ENCODE measurements around the gene EDDM13. TPM values are rescaled to one million over a fixed set of nuclear protein-coding genes. Genes with fewer than 3 reads are reported as not detected.

EDDM13 gene
- total and polyA plus RNA-seq, 2 of the 13 experiments (the other 11 are each of a cell fraction or from before 2014, with no cell fraction given), result not detected

DNA sequence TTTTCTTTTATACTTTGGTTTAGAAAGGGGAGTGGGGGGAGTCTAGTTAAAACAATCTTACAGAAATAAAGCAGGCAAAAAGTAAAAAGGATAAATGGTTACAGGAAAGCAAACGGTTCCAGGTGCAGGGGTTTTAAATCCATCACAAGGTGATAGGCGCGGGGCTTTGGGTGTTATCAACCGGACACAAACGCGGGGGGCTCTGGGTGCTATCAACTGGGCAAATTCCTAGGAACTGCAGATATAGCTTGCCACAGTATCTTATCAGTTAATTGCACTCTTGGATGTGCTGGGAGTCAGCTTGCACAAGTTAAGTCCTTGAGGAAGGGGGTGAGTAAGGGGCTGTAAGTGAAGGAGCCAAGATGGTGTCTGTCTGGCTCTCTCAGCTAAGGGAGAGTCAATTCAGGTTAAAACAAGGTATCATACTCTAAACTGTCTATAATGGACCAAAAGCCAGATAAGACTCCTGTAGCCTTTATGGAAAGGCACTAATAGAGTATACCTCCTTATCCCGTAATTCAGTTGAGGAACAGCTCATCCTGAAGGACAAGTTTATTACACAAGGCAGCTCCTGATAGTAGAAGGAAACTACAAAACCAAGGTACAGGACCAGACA is 74.7 kb downstream of the EDDM13 start:
- Histone ChIP-seq H3K4me2 (ENCODE audit: low read depth, low read length) (no peak overlapping the region), H2AFZ (ENCODE audit: low read length) (no peak overlapping the region), H3K36me3 (replicated peaks in 1 of 2; ENCODE audit: control insufficient read depth in 1 of 2, insufficient read depth in 2 of 2, low read length in 2 of 2) (no peaks in the 10 kb centered on the region), H4K20me1 (ENCODE audit: insufficient read depth, low read length) (no peaks in the 10 kb centered on the region), H3K27ac (ENCODE audit: extremely low read length, insufficient read depth, low read length) (no peak overlapping the region), H3K27me3 (ENCODE audit: control insufficient read depth in 1 of 2, insufficient read depth in 2 of 2, low read length in 2 of 2) (no peaks in the 10 kb centered on the region), H3K4me1 (ENCODE audit: insufficient read depth, low read length) (peaks cover 2% of the 10 kb centered on the region; the same call in 1 of the 2 replicates), H3K9ac (ENCODE audit: insufficient read depth, low read depth, low read length) (no peak overlapping the region), H3K9me3 (ENCODE audit: low read length) (peaks cover 13% of the 10 kb centered on the region), H3K79me2 (ENCODE audit: insufficient read depth, low read length) (no peaks in the 10 kb centered on the region), H3K4me3 (replicated peaks in 1 of 3; ENCODE audit: insufficient read depth in 1 of 3, low read depth in 2 of 3, low read length in 3 of 3) (no peak overlapping the region)
- WGBS (ENCODE audit: low lambda C conversion rate), result 71% methylated on average over 7 of the region's 7 CpGs
- BruUV-seq (replicated peaks), result no TSS peak
- no peak for ATAC-seq
- ChIA-PET CTCF (ENCODE audit: low intra/inter-chr PET ratio, low total read pairs) (no interaction called here), POLR2A (interaction anchor here (1.5 kb wide), 1 partner anchor 21 kb away, joined by 3 read pairs; no protein-coding TSS in a partner anchor)
- DNase-seq (ENCODE audit: low spot score), result no peak
- intact Hi-C loops (cut with micrococcal nuclease; ENCODE audit: unreplicated experiment), result no loop called here
- TF ChIP-seq ISL2 (CRISPR knock-in tag; IDR thresholded peaks at IDR 0.05) (no peak), CBFB (CRISPR knock-in tag; IDR thresholded peaks at IDR 0.05) (no peak), HDAC2 (CRISPR knock-in tag; IDR thresholded peaks at IDR 0.05) (no peak), ESRRA (CRISPR knock-in tag; IDR thresholded peaks at IDR 0.05; ENCODE audit: low read depth) (no peak), HNRNPUL1 (IDR thresholded peaks at IDR 0.05; ENCODE audit: low read depth, low read length) (no peak), ZNF337 (CRISPR knock-in tag; IDR thresholded peaks at IDR 0.05; ENCODE audit: borderline replicate concordance, low read depth) (no peak), SCMH1 (CRISPR knock-in tag; IDR thresholded peaks at IDR 0.05; ENCODE audit: borderline replicate concordance) (no peak), TOE1 (CRISPR knock-in tag; IDR thresholded peaks at IDR 0.05) (no peak), MED1 (CRISPR knock-in tag; IDR thresholded peaks at IDR 0.05) (no peak), RARG (CRISPR knock-in tag; IDR thresholded peaks at IDR 0.05; ENCODE audit: low read depth) (no peak), FOSL1 (CRISPR knock-in tag; IDR thresholded peaks at IDR 0.05; ENCODE audit: borderline replicate concordance) (no peak), ZNF780A (CRISPR knock-in tag; IDR thresholded peaks at IDR 0.05) (no peak), TCF12 (IDR thresholded peaks at IDR 0.05) (no peak), TCF12 (CRISPR knock-in tag; IDR thresholded peaks at IDR 0.05) (no peak), ZNF766 (CRISPR knock-in tag; IDR thresholded peaks at IDR 0.05; ENCODE audit: borderline replicate concordance) (no peak), NFKBIZ (CRISPR knock-in tag; IDR thresholded peaks at IDR 0.05) (no peak)
- TF ChIP-seq, protein P1, sequence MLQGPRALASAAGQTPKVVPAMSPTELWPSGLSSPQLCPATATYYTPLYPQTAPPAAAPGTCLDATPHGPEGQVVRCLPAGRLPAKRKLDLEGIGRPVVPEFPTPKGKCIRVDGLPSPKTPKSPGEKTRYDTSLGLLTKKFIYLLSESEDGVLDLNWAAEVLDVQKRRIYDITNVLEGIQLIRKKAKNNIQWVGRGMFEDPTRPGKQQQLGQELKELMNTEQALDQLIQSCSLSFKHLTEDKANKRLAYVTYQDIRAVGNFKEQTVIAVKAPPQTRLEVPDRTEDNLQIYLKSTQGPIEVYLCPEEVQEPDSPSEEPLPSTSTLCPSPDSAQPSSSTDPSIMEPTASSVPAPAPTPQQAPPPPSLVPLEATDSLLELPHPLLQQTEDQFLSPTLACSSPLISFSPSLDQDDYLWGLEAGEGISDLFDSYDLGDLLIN (CRISPR knock-in tag; IDR thresholded peaks at IDR 0.05; ENCODE audit: borderline replicate concordance), result no peak
- no peak for FAIRE-seq
- in situ Hi-C loops (cut with HindIII; ENCODE audit: extremely low pct_ligation_motif_present, low pct_unique_long_range_greater_than_20kb), result no loop called here
